Measurements from ENCODE around the gene HTATIP2.

DNA sequence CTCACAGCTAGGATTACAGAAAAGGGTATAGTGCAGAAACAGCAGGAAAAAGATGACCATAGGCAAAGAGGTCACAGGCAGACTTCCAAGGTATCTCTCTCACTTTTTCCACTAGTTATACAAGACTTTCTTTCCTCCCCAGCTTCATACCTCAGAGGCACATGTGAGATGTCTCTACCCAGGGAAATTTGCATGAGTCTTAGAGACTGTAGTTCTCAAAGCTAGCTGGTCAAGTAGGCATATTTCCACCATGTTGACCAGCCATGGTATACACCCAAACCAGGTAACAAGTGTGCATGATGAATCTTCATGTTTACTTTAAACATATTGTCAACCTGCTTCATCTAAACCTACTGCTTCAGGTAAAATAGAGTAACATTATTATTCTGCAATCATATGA, 51.9 kb downstream of the HTATIP2 start:
- TF ChIP-seq SMC3 (conservative IDR thresholded peaks at IDR 0.05; ENCODE audit: insufficient read depth, low read depth, low read length) (no peak), EHMT2 (IDR thresholded peaks at IDR 0.05) (no peak), HMG20B (CRISPR knock-in tag; IDR thresholded peaks at IDR 0.05) (no peak), EZH2 (IDR thresholded peaks at IDR 0.05; ENCODE audit: borderline replicate concordance, low read depth, low read length) (no peak), FOSL1 (tag; conservative IDR thresholded peaks at IDR 0.05) (no peak)
- TF ChIP-seq, protein P1, sequence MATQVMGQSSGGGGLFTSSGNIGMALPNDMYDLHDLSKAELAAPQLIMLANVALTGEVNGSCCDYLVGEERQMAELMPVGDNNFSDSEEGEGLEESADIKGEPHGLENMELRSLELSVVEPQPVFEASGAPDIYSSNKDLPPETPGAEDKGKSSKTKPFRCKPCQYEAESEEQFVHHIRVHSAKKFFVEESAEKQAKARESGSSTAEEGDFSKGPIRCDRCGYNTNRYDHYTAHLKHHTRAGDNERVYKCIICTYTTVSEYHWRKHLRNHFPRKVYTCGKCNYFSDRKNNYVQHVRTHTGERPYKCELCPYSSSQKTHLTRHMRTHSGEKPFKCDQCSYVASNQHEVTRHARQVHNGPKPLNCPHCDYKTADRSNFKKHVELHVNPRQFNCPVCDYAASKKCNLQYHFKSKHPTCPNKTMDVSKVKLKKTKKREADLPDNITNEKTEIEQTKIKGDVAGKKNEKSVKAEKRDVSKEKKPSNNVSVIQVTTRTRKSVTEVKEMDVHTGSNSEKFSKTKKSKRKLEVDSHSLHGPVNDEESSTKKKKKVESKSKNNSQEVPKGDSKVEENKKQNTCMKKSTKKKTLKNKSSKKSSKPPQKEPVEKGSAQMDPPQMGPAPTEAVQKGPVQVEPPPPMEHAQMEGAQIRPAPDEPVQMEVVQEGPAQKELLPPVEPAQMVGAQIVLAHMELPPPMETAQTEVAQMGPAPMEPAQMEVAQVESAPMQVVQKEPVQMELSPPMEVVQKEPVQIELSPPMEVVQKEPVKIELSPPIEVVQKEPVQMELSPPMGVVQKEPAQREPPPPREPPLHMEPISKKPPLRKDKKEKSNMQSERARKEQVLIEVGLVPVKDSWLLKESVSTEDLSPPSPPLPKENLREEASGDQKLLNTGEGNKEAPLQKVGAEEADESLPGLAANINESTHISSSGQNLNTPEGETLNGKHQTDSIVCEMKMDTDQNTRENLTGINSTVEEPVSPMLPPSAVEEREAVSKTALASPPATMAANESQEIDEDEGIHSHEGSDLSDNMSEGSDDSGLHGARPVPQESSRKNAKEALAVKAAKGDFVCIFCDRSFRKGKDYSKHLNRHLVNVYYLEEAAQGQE (IDR thresholded peaks at IDR 0.05; ENCODE audit: borderline replicate concordance): no peak
- TF ChIP-seq, protein P1 (CRISPR knock-in tag; IDR thresholded peaks at IDR 0.05; ENCODE audit: low read depth): no peak
- TF ChIP-seq, protein P2, sequence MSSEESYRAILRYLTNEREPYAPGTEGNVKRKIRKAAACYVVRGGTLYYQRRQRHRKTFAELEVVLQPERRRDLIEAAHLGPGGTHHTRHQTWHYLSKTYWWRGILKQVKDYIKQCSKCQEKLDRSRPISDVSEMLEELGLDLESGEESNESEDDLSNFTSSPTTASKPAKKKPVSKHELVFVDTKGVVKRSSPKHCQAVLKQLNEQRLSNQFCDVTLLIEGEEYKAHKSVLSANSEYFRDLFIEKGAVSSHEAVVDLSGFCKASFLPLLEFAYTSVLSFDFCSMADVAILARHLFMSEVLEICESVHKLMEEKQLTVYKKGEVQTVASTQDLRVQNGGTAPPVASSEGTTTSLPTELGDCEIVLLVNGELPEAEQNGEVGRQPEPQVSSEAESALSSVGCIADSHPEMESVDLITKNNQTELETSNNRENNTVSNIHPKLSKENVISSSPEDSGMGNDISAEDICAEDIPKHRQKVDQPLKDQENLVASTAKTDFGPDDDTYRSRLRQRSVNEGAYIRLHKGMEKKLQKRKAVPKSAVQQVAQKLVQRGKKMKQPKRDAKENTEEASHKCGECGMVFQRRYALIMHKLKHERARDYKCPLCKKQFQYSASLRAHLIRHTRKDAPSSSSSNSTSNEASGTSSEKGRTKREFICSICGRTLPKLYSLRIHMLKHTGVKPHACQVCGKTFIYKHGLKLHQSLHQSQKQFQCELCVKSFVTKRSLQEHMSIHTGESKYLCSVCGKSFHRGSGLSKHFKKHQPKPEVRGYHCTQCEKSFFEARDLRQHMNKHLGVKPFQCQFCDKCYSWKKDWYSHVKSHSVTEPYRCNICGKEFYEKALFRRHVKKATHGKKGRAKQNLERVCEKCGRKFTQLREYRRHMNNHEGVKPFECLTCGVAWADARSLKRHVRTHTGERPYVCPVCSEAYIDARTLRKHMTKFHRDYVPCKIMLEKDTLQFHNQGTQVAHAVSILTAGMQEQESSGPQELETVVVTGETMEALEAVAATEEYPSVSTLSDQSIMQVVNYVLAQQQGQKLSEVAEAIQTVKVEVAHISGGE (CRISPR knock-in tag; IDR thresholded peaks at IDR 0.05): no peak
- TF ChIP-seq, protein P3, sequence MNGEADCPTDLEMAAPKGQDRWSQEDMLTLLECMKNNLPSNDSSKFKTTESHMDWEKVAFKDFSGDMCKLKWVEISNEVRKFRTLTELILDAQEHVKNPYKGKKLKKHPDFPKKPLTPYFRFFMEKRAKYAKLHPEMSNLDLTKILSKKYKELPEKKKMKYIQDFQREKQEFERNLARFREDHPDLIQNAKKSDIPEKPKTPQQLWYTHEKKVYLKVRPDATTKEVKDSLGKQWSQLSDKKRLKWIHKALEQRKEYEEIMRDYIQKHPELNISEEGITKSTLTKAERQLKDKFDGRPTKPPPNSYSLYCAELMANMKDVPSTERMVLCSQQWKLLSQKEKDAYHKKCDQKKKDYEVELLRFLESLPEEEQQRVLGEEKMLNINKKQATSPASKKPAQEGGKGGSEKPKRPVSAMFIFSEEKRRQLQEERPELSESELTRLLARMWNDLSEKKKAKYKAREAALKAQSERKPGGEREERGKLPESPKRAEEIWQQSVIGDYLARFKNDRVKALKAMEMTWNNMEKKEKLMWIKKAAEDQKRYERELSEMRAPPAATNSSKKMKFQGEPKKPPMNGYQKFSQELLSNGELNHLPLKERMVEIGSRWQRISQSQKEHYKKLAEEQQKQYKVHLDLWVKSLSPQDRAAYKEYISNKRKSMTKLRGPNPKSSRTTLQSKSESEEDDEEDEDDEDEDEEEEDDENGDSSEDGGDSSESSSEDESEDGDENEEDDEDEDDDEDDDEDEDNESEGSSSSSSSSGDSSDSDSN (IDR thresholded peaks at IDR 0.05; ENCODE audit: borderline replicate concordance in 1 of 2, low read depth in 2 of 2, low read length in 2 of 2): no peak
- TF ChIP-seq, protein P4, sequence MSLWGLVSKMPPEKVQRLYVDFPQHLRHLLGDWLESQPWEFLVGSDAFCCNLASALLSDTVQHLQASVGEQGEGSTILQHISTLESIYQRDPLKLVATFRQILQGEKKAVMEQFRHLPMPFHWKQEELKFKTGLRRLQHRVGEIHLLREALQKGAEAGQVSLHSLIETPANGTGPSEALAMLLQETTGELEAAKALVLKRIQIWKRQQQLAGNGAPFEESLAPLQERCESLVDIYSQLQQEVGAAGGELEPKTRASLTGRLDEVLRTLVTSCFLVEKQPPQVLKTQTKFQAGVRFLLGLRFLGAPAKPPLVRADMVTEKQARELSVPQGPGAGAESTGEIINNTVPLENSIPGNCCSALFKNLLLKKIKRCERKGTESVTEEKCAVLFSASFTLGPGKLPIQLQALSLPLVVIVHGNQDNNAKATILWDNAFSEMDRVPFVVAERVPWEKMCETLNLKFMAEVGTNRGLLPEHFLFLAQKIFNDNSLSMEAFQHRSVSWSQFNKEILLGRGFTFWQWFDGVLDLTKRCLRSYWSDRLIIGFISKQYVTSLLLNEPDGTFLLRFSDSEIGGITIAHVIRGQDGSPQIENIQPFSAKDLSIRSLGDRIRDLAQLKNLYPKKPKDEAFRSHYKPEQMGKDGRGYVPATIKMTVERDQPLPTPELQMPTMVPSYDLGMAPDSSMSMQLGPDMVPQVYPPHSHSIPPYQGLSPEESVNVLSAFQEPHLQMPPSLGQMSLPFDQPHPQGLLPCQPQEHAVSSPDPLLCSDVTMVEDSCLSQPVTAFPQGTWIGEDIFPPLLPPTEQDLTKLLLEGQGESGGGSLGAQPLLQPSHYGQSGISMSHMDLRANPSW (CRISPR knock-in tag; IDR thresholded peaks at IDR 0.05): no peak
- TF ChIP-seq, protein P5, sequence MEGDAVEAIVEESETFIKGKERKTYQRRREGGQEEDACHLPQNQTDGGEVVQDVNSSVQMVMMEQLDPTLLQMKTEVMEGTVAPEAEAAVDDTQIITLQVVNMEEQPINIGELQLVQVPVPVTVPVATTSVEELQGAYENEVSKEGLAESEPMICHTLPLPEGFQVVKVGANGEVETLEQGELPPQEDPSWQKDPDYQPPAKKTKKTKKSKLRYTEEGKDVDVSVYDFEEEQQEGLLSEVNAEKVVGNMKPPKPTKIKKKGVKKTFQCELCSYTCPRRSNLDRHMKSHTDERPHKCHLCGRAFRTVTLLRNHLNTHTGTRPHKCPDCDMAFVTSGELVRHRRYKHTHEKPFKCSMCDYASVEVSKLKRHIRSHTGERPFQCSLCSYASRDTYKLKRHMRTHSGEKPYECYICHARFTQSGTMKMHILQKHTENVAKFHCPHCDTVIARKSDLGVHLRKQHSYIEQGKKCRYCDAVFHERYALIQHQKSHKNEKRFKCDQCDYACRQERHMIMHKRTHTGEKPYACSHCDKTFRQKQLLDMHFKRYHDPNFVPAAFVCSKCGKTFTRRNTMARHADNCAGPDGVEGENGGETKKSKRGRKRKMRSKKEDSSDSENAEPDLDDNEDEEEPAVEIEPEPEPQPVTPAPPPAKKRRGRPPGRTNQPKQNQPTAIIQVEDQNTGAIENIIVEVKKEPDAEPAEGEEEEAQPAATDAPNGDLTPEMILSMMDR (IDR thresholded peaks at IDR 0.05 in 2 of 3, conservative IDR thresholded peaks at IDR 0.05 in 1 of 3; ENCODE audit: insufficient read depth in 2 of 3, low read depth in 1 of 3, low read length in 3 of 3): no peak

Measured in K562 (cell line).